Measurements from ENCODE around the gene GLS.

- TF ChIP-seq CTCF (IDR thresholded peaks at IDR 0.05 in 2 of 3, conservative IDR thresholded peaks at IDR 0.05 in 1 of 3; ENCODE audit: borderline replicate concordance in 1 of 3, insufficient read depth in 1 of 3, low read depth in 2 of 3, low read length in 2 of 3), result no peak
- TF ChIP-seq POLR2A (IDR thresholded peaks at IDR 0.05; ENCODE audit: borderline replicate concordance, extremely low read depth, insufficient read depth, insufficient read length), result no peak
- no peak for TF ChIP-seq ZNF274 (IDR thresholded peaks at IDR 0.05; ENCODE audit: low read depth, low read length)
- no peak for TF ChIP-seq EZH2 (IDR thresholded peaks at IDR 0.05)
- TF ChIP-seq POLR2AphosphoS5 (IDR thresholded peaks at IDR 0.05; ENCODE audit: low read depth, low read length), result no peak
- TF ChIP-seq REST (IDR thresholded peaks at IDR 0.05; ENCODE audit: low read depth), result no peak
- no peak for TF ChIP-seq EZH2phosphoT487 (IDR thresholded peaks at IDR 0.05; ENCODE audit: borderline replicate concordance)
Observed at GRCh38 chr2:190974629-190975361, 94.2 kb downstream of the GLS start.

Measured in HCT116 (cell line).